NCI-H524 (cell line): Measurements from ENCODE around the gene RNF217.
A peak's percentile ranks its signal among the peaks of the same experiment; 100 is the strongest.

Experiments used
- DNase-seq, 2 experiments: peaks; one replicate each; lab custom pipeline; 2025; lab: John Stamatoyannopoulos, UW

Gene RNF217

GRCh38 chr6:124987999-124988591 is 25.9 kb downstream of the RNF217 start:
- no peak for DNase-seq

- DNase-seq = no peak
Observed at GRCh38 chr6:124989136-124989983, 27.1 kb downstream of the RNF217 start.

- no peak for DNase-seq
Observed at GRCh38 chr6:124990988-124991387, 28.8 kb downstream of the RNF217 start.

- DNase-seq = no peak
Observed at GRCh38 chr6:124991764-124992295, 29.6 kb downstream of the RNF217 start.

- no peak for DNase-seq
Observed at GRCh38 chr6:124993327-124993726, 31.1 kb downstream of the RNF217 start.

- DNase-seq = no peak
Observed at GRCh38 chr6:124994648-124995047, 32.4 kb downstream of the RNF217 start.

- DNase-seq = no peak
Observed at GRCh38 chr6:124995131-124995530, 32.9 kb downstream of the RNF217 start.

- no peak for DNase-seq
Observed at GRCh38 chr6:124995645-124996325, 33.5 kb downstream of the RNF217 start.

- no peak for DNase-seq
Observed at GRCh38 chr6:124996411-124996810, 34.2 kb downstream of the RNF217 start.

GRCh38 chr6:124997196-124997875 is 35.1 kb downstream of the RNF217 start:
- no peak for DNase-seq

GRCh38 chr6:124999105-124999764 is 37.0 kb downstream of the RNF217 start:
- peak in 1 of 2 experiments; percentile 16 for DNase-seq

GRCh38 chr6:125001684-125002405 is 39.6 kb downstream of the RNF217 start:
- no peak for DNase-seq

- DNase-seq = no peak
Observed at GRCh38 chr6:125002406-125002741, 40.1 kb downstream of the RNF217 start.

GRCh38 chr6:125003070-125003469 is 40.8 kb downstream of the RNF217 start:
- DNase-seq = no peak

GRCh38 chr6:125004198-125004597 is 42.0 kb downstream of the RNF217 start:
- DNase-seq = no peak

- DNase-seq = no peak
Observed at GRCh38 chr6:125004797-125005595, 42.8 kb downstream of the RNF217 start.

GRCh38 chr6:125008261-125008703 is 46.0 kb downstream of the RNF217 start:
- no peak for DNase-seq

GRCh38 chr6:125008957-125009356 is 46.7 kb downstream of the RNF217 start:
- no peak for DNase-seq

GRCh38 chr6:125009578-125009977 is 47.3 kb downstream of the RNF217 start:
- DNase-seq = no peak
